Endothelial cell of umbilical vein (primary cell): Measurements from ENCODE around the gene SPOPL. TPM values are rescaled to one million over a fixed set of nuclear protein-coding genes. Genes with fewer than 3 reads are reported as not detected.

Source experiments
- BruUV-seq: library from RNA; stranded (reverse); fragments of 400-500 nt; replicated peaks from 2 replicates; lab custom pipeline; 2021; lab: Mats Ljungman, UMichigan
- CTCF ChIA-PET: fragments of 300-600, 350-600 bp; sonication (Branson Sonifier 250); formaldehyde crosslinking; loops from one replicate; lab custom pipeline; 2021; ENCODE audit warnings: antibody characterized with exemption, inconsistent platforms; lab: Charles Lee
- POLR2A ChIA-PET: fragments of 300-600, 350-600 bp; sonication (Branson Sonifier 250); formaldehyde crosslinking; loops from one replicate; lab custom pipeline; 2021; ENCODE audit warnings: antibody characterized with exemption, inconsistent platforms; lab: Charles Lee
- DNase-seq: peaks from one replicate; pipeline ENCODE4 v3.0.0-alpha.2; 2011; ENCODE audit warnings: low read depth, low spot score
- FAIRE-seq: peaks from 2 replicates; lab custom pipeline; 2011; peaks lifted over from hg19 to GRCh38; lab: Jason Lieb, UNC
- H2AFZ ChIP-seq: 2 replicates; pipeline ENCODE4 v1.6.0; 2012; ENCODE audit warnings: low read depth, low read length, control low read depth, inconsistent platforms
- H3K27ac ChIP-seq: 2 replicates; pipeline ENCODE4 v1.5.1; 2011; ENCODE audit warnings: low read depth, mild to moderate bottlenecking, control low read depth, low read length, moderate library complexity; ENCODE audit not compliant: insufficient read depth
- H3K27me3 ChIP-seq, 2 experiments: 2 replicates each; pipeline versions ENCODE4 v1.6.0 to v1.6.1; 2011; ENCODE audit warnings: low read length in 2 of 2, mixed read lengths in 1 of 2; ENCODE audit not compliant: control insufficient read depth in 2 of 2, insufficient read depth in 2 of 2
- H3K36me3 ChIP-seq, 2 experiments: 2 replicates in 1 of 2; 3 replicates in 1 of 2; pipeline ENCODE4 v1.5.1; 2011; ENCODE audit warnings: low read length in 2 of 2, mild to moderate bottlenecking in 1 of 2, moderate library complexity in 1 of 2; ENCODE audit not compliant: control insufficient read depth in 2 of 2, insufficient read depth in 2 of 2; ENCODE audit errors: extremely low read depth in 1 of 2
- H3K4me1 ChIP-seq: 3 replicates; pipeline ENCODE4 v1.5.1; 2011; ENCODE audit warnings: mild to moderate bottlenecking, low read length; ENCODE audit not compliant: control insufficient read depth, insufficient read depth; ENCODE audit errors: extremely low read depth
- H3K4me2 ChIP-seq: 2 replicates; pipeline ENCODE4 v1.6.1; 2011; ENCODE audit warnings: low read length, control low read depth, mixed read lengths; ENCODE audit not compliant: insufficient read depth
- H3K4me3 ChIP-seq, 3 experiments: fragments of 200-600 bp in 1 of 3; sonication (generic), shearing (Covaris generic) in 1 of 3; replicated peaks in 1 of 3; 2 replicates each; pipeline ENCODE4 v1.5.1; 2011 to 2016; ENCODE audit warnings: control low read depth in 3 of 3, low read length in 3 of 3, mild to moderate bottlenecking in 2 of 3, inconsistent platforms in 1 of 3, low read depth in 1 of 3, moderate library complexity in 1 of 3; ENCODE audit not compliant: insufficient read depth in 1 of 3
- H3K79me2 ChIP-seq: 2 replicates; pipeline ENCODE4 v1.6.0; 2012; ENCODE audit warnings: low read length, inconsistent platforms; ENCODE audit not compliant: control insufficient read depth, insufficient read depth
- H3K9ac ChIP-seq: replicated peaks from 2 replicates; pipeline ENCODE3; 2011; ENCODE audit warnings: low read length, control low read depth; ENCODE audit not compliant: insufficient read depth; ENCODE audit errors: extremely low read depth
- H3K9me1 ChIP-seq: replicated peaks from 3 replicates; pipeline ENCODE4 v1.6.0; 2011; ENCODE audit warnings: mild to moderate bottlenecking, low read length; ENCODE audit not compliant: control insufficient read depth, insufficient read depth; ENCODE audit errors: extremely low read depth
- H3K9me3 ChIP-seq: replicated peaks from 2 replicates; pipeline ENCODE4 v1.5.1; 2012; ENCODE audit warnings: low read length, inconsistent platforms; ENCODE audit not compliant: control insufficient read depth, insufficient read depth
- H4K20me1 ChIP-seq: replicated peaks from 2 replicates; pipeline ENCODE3; 2011; ENCODE audit warnings: mild to moderate bottlenecking, low read length; ENCODE audit not compliant: control insufficient read depth, insufficient read depth; ENCODE audit errors: extremely low read depth
- CTCF ChIP-seq, 2 donors: IDR thresholded peaks; 1 replicate in 1 of 2; 2 replicates in 1 of 2; pipeline ENCODE4 v1.5.1; 2011; ENCODE audit warnings: low read length in 2 of 2, mild to moderate bottlenecking in 2 of 2, moderate library complexity in 2 of 2, control low read depth in 1 of 2, inconsistent platforms in 1 of 2, low read depth in 1 of 2; ENCODE audit not compliant: insufficient read depth in 1 of 2; ENCODE audit errors: extremely low read depth in 1 of 2
- EZH2 ChIP-seq: IDR thresholded peaks from 2 replicates; pipeline ENCODE4 v1.6.1; 2012; ENCODE audit warnings: borderline replicate concordance, low read depth, mild to moderate bottlenecking, moderate library complexity, low read length, inconsistent platforms; ENCODE audit not compliant: severe bottlenecking
- FOS ChIP-seq: IDR thresholded peaks from 2 replicates; pipeline ENCODE4 v1.6.1; 2011; ENCODE audit warnings: mild to moderate bottlenecking, low read length, moderate library complexity, borderline replicate concordance; ENCODE audit not compliant: insufficient read depth
- GATA2 ChIP-seq: IDR thresholded peaks from 2 replicates; pipeline ENCODE4 v1.7.0; 2011; ENCODE audit warnings: low read depth, mild to moderate bottlenecking, moderate library complexity, mixed read lengths, low read length; ENCODE audit not compliant: insufficient read length, insufficient read depth
- JUN ChIP-seq: IDR thresholded peaks from 2 replicates; pipeline ENCODE4 v1.6.1; 2011; ENCODE audit warnings: borderline replicate concordance, low read depth; ENCODE audit not compliant: insufficient read length, insufficient read depth
- MAX ChIP-seq: IDR thresholded peaks from 2 replicates; pipeline ENCODE4 v1.6.1; 2011; ENCODE audit not compliant: insufficient read depth, insufficient read length
- MYC ChIP-seq: IDR thresholded peaks from one replicate; pipeline ENCODE4 v1.6.1; 2011; ENCODE audit warnings: mild to moderate bottlenecking, low read depth, low read length
- POLR2A ChIP-seq: IDR thresholded peaks from 2 replicates; pipeline ENCODE4 v1.6.1; 2012; ENCODE audit warnings: low read depth, mild to moderate bottlenecking, control low read depth, low read length
- POLR2AphosphoS5 ChIP-seq: IDR thresholded peaks from 2 replicates; pipeline ENCODE4 v1.6.1; 2012; ENCODE audit warnings: low read depth, mild to moderate bottlenecking, control low read depth, low read length, moderate library complexity; ENCODE audit not compliant: insufficient read depth
- dilution Hi-C: fragments of 300-500 bp; cut with MboI; formaldehyde crosslinking; loops from one replicate; pipeline ENCODE4 v1.15.0; 2019; ENCODE audit warnings: low sequenced_read_pairs; ENCODE audit not compliant: extremely low pct_ligation_motif_present
- intact Hi-C: fragments of 100-400 bp; cut with micrococcal nuclease; formaldehyde crosslinking; loops from one replicate; pipeline ENCODE4 v1.10.0; 2022
- polyA plus RNA-seq, 4 experiments: library from polyadenylated mRNA; depleted of rRNA in 3 of 4; stranded (reverse) in 3 of 4; unstranded in 1 of 4; fragments of >200 nt; gene quantifications; 2 replicates each; pipeline versions ENCODE4 v1.2.1 to v1.2.3, GENCODE V29; 2011 to 2012; ENCODE audit warnings: missing spikeins in 1 of 4
- total RNA-seq: library from RNA; stranded (reverse); gene quantifications from 2 replicates; pipeline ENCODE4 v1.2.3, GENCODE V29; 2021

The SPOPL gene
- total and polyA plus RNA-seq, 2 donors (not counting 3 experiments of a cell fraction or from before 2014, with no cell fraction given), result 3.1 to 17.4 TPM

GRCh38 chr2:138554123-138554522 is 52.6 kb downstream of the SPOPL start:
- peaks cover 0 to 2% of the 10 kb centered on the region in 2 experiments for H3K36me3 ChIP-seq
- H3K4me2 ChIP-seq, result no peak overlapping the region
- H3K4me1 ChIP-seq, result no peaks in the 10 kb centered on the region
- DNase-seq, result no peak
- CTCF ChIA-PET, result no interaction called here
- no peak overlapping the region for H3K9ac ChIP-seq
- H3K9me1 ChIP-seq, result no peaks in the 10 kb centered on the region
- FAIRE-seq, result no peak
- H3K27ac ChIP-seq, result no peak overlapping the region
- TF ChIP-seq EZH2, result no peak
- TF ChIP-seq FOS, result no peak
- no peak for TF ChIP-seq POLR2A
- no peak for TF ChIP-seq MYC
- no peak for TF ChIP-seq MAX
- TF ChIP-seq POLR2AphosphoS5, result no peak
- TF ChIP-seq JUN, result no peak
- TF ChIP-seq GATA2, result no peak
- TF ChIP-seq CTCF (IDR thresholded peaks at IDR 0.05; ENCODE audit: extremely low read depth in 1 of 2, insufficient read depth in 1 of 2, low read depth in 1 of 2, low read length in 2 of 2), result no peak
- H3K27me3 ChIP-seq, result no peaks in the 10 kb centered on the region
- POLR2A ChIA-PET, result no interaction called here
- peaks cover 2% of the 10 kb centered on the region for H3K79me2 ChIP-seq
- BruUV-seq, result no TSS peak
- dilution Hi-C loops (no loop called here), intact Hi-C loops (no loop called here)
- no peaks in the 10 kb centered on the region for H4K20me1 ChIP-seq
- no peak overlapping the region for H3K4me3 ChIP-seq
- H3K9me3 ChIP-seq, result no peaks in the 10 kb centered on the region
- H2AFZ ChIP-seq, result no peak overlapping the region
